Activated T-cell treated with anti-CD3 and anti-CD28 coated beads for 24 hours (primary cell): ENCODE measurements around the gene CHST4.
"Not testable (repeated sequence)": the region's sequence is repeated elsewhere in the genome, so short reads cannot be mapped to it uniquely, and the experiment has no call there.

Experiments used
- DNase-seq: peaks from one replicate; pipeline ENCODE4 v3.0.0-alpha.2; 2020; ENCODE audit warnings: low read depth

The CHST4 gene

DNA sequence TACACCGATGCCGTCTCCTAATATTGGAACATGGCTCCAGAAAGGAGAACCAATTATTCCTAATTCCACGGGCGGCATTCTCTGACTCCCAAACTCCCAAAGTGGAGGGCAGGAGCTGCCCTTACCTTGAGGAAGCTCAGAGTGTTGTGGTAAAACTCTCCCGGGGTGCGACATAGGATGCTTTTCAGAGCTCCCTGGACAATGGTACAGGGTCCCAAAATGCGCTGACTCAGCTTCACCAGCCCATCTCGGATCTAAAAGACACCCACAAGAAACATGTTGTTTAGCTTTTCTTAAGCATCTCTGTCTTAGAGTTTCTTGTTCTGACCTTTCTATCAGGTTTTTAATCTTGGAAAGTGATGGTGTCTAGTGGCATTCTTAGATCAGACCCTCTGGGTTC, 43.9 kb downstream of the CHST4 start:
- no peak for DNase-seq

DNA sequence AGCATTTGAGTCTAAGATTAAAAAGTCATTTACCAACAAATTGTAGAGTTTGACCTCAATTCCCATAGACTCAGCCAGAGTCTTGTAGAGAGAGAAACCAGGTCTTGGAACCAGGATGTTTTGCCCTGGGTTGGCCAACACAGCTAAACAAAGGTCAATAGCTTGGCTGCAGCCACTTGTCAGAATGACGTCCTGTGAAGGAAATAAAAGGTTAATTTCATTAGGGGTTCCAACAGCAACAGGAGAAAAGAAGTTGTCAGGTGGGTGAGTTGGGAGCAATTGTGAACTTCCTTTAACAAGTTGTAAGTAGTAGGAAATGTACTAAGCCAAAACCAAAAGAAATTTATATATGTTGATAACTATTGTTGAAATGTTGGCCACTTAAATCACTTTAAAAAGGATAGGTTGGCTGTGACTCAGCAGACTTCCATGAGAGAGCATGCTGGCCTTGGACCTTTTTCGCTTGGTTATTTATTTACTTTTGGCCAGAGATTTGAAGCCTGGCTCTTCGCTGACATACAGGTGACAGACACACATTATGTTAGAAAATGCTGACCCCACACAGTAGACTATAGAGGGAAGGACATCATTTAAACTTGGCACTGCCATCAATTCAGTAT, 46.4 kb downstream of the CHST4 start:
- no peak for DNase-seq

DNA sequence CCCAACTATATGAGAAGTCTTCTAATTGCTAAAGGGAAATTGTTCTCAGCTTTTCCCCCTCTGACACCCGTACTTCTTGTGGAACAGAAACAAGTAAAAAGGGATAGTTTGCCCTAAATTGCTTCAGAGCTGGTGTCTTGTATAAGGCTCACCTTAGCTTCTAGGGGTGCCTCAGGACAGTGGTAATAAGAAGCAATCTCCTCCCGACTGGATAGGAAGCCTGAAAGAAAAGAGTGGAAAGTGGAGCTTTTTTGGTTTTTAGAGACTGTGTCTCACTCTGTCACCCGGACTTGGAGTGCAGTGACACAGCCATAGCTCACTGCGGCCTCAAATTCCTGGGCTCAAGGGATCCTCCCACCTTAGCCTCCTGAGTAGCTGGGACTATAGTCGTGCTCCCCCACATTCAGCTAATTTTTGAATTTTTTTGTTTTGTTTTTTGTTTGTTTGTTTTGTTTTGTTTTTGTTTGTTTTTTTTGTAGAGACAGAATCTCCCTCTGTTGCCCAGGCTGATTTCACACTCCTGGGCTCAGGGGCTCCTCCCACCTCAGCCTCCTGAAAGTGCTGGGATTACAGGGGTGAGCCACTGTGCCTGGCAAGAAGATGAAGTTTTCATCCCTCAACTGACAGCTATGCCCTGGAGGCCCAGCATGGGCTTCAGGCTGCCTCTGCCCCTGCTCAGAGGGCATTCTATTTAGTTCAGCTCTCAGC, 47.3 kb downstream of the CHST4 start:
- no peak for DNase-seq

DNA sequence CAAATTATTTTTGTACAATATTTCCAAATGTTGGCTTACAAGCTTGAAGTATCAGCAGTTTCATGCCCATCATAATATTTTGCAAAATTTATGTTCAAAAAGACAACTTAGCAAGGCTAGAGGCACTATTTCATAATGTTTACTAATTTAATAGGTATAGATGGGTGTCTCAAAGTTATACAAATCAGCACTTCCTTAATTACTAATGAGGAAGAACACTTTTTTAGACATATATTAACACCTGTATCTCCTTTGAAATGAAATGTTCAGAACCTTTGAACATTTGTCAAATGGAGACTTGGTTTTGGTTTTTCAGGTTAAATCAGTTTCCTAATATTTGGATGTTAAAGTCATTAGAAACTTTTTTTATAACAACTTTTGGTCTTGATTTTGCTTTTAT, 48.5 kb downstream of the CHST4 start:
- no peak for DNase-seq

DNA sequence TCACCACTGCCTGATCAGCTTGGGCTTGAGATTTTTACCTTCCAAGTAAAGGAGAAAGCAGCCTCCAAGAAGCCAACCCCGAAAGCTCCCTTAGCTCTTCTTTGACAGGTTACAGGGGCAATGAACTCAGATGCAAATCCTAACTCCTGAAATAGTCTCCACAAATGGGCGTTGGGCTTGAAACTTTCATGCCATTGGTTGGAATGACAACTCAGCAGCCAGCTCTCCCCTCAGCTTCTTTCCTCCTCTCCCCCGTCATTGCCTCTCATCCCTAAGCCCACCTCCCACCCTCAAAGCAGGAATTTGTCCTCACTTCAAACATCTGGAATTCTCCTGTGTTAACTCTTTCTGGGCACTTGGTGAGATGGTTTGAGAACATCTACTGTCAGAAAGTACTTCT, 50.7 kb downstream of the CHST4 start, which contains the start of gene TAT:
Gene TAT (minus strand): TSS at position 122 of the 400 bp plus-strand sequence. CDS start 677 bp downstream, outside the sequence.
- no peak for DNase-seq

DNA sequence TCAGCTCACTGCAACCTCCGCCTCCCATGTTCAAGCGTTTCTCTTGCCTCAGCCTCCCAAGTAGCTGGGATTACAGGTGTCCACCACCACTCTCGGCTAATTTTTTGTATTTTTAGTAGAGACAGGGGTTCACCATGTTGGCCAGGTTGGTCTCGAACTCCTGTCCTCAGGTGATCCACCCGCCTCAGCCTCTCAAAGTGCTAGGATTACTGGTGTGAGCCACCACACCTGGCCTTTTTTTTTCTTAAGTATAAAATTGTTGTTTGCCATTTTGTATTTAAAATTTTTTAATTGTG, 56.3 kb downstream of the CHST4 start:
- DNase-seq, result not testable (repeated sequence)

DNA sequence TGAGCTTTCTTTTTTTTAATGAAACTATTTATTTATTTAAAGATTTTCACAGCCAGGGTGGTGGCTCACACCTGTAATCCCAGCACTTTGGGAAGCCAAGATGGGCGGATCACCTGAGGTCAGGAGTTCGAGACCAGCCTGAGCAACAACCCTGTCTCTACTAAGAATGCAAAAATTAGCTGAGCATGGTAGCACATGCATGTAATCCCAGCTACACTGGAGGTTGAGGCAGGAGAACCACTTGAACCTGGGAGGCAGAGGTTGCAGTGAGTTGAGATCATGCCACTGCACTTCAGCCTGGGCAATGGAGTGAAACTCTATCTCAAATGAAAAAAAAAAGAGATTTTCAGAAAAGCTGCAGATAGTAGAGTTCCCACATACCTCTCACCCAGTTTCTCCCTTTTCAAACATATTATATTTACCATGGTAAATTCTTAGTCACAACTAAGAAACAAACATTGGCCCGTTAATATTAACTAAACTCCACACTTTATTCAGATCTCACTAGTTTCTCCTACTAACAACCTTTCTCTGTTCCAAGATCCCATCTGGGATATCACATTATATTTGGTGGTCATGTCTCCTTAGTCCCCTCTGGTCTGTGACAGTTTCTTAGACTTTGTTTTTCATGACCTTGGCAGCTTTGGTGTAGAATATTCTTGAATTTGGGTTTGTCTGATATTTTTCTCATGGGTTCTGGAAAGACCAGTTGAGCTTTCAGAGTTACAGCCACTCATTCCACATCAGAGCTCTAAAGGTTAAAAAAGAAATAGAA, 58.5 kb downstream of the CHST4 start:
- no peak for DNase-seq

DNA sequence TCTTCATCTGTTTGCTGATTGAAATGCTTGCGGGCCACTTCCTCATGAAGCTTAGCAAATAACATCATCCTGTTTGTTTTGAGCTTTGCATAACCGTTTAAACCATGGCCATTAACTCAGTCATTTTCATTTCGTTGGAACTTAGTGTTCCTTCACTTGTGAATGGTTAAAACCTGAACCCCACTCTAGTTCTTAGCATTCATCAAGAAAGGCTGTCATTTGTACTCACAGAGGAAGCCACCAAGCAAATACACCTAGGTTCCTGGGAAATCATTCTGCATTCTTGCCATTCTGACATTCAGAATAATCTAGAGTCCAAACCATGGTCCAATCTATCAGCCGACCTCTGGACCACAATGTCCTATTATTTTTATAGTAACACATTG, 59.1 kb downstream of the CHST4 start:
- no peak for DNase-seq
